Measurements from ENCODE around the gene PHIP.

DNA sequence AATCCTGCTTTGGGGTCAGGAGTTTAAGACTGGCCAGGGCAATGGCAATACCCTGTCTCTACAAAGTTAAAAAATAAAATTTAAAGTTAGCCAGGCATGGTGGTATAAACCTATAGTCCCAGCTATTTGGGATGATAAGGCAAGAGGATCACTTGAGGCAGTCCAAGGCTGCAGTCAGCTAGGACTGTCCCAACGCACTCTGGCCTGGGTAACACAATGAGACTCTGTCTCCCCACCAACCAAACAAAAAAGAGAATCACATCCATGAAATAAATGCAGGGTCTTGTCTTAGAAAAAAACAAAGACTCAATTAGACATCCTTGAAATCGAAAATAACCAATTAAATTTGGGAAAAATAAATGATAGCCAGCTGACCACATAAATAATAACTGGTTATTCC, 88.9 kb downstream of the PHIP start:
- TF ChIP-seq POLR2AphosphoS5 (IDR thresholded peaks at IDR 0.05; ENCODE audit: insufficient read depth, low read depth, low read length) = no peak
- TF ChIP-seq, protein P1, sequence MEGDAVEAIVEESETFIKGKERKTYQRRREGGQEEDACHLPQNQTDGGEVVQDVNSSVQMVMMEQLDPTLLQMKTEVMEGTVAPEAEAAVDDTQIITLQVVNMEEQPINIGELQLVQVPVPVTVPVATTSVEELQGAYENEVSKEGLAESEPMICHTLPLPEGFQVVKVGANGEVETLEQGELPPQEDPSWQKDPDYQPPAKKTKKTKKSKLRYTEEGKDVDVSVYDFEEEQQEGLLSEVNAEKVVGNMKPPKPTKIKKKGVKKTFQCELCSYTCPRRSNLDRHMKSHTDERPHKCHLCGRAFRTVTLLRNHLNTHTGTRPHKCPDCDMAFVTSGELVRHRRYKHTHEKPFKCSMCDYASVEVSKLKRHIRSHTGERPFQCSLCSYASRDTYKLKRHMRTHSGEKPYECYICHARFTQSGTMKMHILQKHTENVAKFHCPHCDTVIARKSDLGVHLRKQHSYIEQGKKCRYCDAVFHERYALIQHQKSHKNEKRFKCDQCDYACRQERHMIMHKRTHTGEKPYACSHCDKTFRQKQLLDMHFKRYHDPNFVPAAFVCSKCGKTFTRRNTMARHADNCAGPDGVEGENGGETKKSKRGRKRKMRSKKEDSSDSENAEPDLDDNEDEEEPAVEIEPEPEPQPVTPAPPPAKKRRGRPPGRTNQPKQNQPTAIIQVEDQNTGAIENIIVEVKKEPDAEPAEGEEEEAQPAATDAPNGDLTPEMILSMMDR (IDR thresholded peaks at IDR 0.05; ENCODE audit: extremely low read depth in 1 of 2, insufficient read depth in 1 of 2, low read depth in 1 of 2, low read length in 2 of 2) = no peak

Data from endothelial cell of umbilical vein (primary cell).